Nephron (organoid): Measurements from ENCODE around the gene E2F3.
A peak's percentile ranks its signal among the peaks of the same experiment; 100 is the strongest.

Source experiments
- H3K27ac Mint-ChIP-seq, 3 experiments: 2 replicates each; pipeline ENCODE4 v1.8.0; 2020; ENCODE audit warnings: mixed read lengths in 3 of 3, mild to moderate bottlenecking in 2 of 3, moderate library complexity in 1 of 3
- H3K27me3 Mint-ChIP-seq: 2 replicates; pipeline ENCODE4 v1.8.0; 2021; ENCODE audit warnings: low read depth, mild to moderate bottlenecking, moderate library complexity, mixed read lengths
- H3K36me3 Mint-ChIP-seq: 2 replicates; pipeline ENCODE4 v1.8.0; 2020; ENCODE audit warnings: low read depth, mixed read lengths
- H3K4me1 Mint-ChIP-seq: 2 replicates; pipeline ENCODE4 v1.8.0; 2020; ENCODE audit warnings: mixed read lengths
- H3K4me3 Mint-ChIP-seq, 3 experiments: 2 replicates each; pipeline ENCODE4 v1.8.0; 2020; ENCODE audit warnings: mild to moderate bottlenecking in 3 of 3, mixed read lengths in 3 of 3, moderate library complexity in 2 of 3
- H3K9me3 Mint-ChIP-seq: 2 replicates; pipeline ENCODE4 v1.8.0; 2020; ENCODE audit warnings: mixed read lengths
- CTCF ChIP-seq, 3 experiments: fragments of 200-600 bp; sonication (generic); IDR thresholded peaks; one replicate each; pipeline ENCODE4 v1.5.0; 2021; ENCODE audit warnings: antibody characterized with exemption in 3 of 3; ENCODE audit not compliant: unreplicated experiment in 3 of 3

Gene E2F3

DNA sequence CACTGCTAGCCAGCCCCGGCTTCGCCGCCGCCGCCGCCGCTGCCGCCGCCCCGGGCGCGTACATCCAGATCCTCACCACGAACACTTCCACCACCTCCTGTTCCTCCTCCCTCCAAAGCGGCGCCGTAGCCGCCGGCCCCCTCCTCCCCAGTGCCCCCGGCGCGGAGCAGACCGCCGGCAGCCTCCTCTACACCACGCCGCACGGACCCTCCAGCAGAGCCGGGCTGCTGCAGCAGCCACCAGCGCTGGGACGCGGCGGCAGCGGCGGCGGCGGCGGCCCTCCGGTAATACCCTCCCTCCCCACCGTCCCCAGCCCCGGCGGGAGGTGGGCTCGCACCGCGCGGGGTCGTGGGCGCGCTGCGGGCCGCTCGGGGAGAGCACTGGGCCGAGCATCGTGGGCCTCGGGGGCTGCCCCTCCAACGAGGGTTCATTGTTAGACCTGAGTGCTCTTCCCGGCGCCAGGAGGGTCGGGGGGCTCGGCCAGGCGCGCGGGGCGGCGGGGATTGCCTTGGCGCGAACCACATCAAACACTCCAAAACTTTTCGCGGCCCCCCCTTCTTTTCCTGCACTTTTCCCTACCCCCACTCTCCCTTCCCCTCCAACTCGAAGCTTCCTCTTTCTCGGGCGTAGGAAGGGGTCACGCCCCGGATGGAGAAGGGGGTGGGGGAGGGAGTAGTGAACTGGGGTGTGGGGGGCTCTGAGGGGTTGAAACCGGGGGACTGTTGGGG is 827 bp downstream of the E2F3 start:
- Mint-ChIP-seq H3K4me3 (peak overlapping the region; percentile 82 to 90 (median 86)), H3K4me1 (peaks cover 20% of the 10 kb centered on the region), H3K27me3 (no peaks in the 10 kb centered on the region), H3K9me3 (no peaks in the 10 kb centered on the region), H3K27ac (peak overlapping the region; percentile 73 to 96 (median 88)), H3K36me3 (peaks cover 13% of the 10 kb centered on the region)
- TF ChIP-seq CTCF (IDR thresholded peaks at IDR 0.05; ENCODE audit: unreplicated experiment in 3 of 3): no peak

DNA sequence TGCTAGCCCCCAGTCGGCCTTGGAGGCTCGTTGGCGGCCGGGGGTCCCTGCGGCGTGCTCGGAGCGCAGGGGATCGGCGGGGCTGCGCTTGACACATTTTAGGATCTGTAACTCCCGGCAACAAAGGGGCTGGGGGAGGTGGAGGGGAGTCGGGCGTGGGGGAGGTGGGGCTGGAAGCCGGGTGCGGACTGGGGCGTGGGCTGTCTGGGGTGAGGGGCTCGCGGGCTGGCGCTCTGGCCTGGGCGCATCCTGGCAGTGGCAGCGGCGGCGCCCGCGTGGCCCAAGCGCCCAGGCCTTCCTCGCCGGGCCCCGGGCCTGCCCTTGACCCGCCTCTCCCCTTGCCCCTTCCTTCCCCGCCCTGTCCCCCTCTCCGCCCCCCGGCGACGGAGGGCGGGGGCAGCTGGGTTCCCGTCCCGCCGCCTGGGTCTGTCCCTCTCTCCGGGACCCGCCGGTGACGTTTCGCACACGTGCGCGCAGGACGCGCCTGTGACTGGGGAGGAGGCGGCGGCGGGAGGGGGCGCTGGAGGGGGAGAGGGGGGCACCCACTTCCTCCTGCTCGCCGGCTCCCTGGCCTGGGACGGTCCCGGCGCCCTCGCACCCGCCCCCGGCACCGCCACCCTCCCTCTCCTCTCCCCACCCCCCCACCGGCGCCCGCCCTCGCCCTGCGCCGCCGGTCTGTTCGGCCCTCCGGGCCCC is 1.5 kb downstream of the E2F3 start:
- no peak for TF ChIP-seq CTCF (IDR thresholded peaks at IDR 0.05; ENCODE audit: unreplicated experiment in 3 of 3)
- H3K36me3 Mint-ChIP-seq: peaks cover 18% of the 10 kb centered on the region
- H3K4me3 Mint-ChIP-seq: peak overlapping the region; percentile 81 to 99 (median 96)
- H3K9me3 Mint-ChIP-seq: no peaks in the 10 kb centered on the region
- no peaks in the 10 kb centered on the region for H3K27me3 Mint-ChIP-seq
- H3K4me1 Mint-ChIP-seq: peaks cover 20% of the 10 kb centered on the region
- H3K27ac Mint-ChIP-seq: peak overlapping the region in 2 of 3 experiments; percentile 88 to 96

GRCh38 chr6:20403766-20404640 is 2.3 kb downstream of the E2F3 start:
- Mint-ChIP-seq H3K27me3 (no peaks in the 10 kb centered on the region), H3K4me1 (peaks cover 20% of the 10 kb centered on the region), H3K4me3 (peak overlapping the region; percentile 96 to 99 (median 99)), H3K36me3 (peaks cover 18% of the 10 kb centered on the region), H3K27ac (peak overlapping the region; percentile 88 to 95 (median 91)), H3K9me3 (no peaks in the 10 kb centered on the region)
- no peak for TF ChIP-seq CTCF (IDR thresholded peaks at IDR 0.05; ENCODE audit: unreplicated experiment in 3 of 3)

GRCh38 chr6:20404641-20405032 is 3.0 kb downstream of the E2F3 start:
- H3K27ac Mint-ChIP-seq: peak overlapping the region; percentile 88 to 95 (median 91)
- H3K4me1 Mint-ChIP-seq: peaks cover 20% of the 10 kb centered on the region
- peaks cover 18% of the 10 kb centered on the region for H3K36me3 Mint-ChIP-seq
- H3K9me3 Mint-ChIP-seq: no peaks in the 10 kb centered on the region
- peak overlapping the region; percentile 96 to 99 (median 99) for H3K4me3 Mint-ChIP-seq
- no peaks in the 10 kb centered on the region for H3K27me3 Mint-ChIP-seq
- TF ChIP-seq CTCF (IDR thresholded peaks at IDR 0.05; ENCODE audit: unreplicated experiment in 3 of 3): peak; percentile 52 to 61 (median 54)

DNA sequence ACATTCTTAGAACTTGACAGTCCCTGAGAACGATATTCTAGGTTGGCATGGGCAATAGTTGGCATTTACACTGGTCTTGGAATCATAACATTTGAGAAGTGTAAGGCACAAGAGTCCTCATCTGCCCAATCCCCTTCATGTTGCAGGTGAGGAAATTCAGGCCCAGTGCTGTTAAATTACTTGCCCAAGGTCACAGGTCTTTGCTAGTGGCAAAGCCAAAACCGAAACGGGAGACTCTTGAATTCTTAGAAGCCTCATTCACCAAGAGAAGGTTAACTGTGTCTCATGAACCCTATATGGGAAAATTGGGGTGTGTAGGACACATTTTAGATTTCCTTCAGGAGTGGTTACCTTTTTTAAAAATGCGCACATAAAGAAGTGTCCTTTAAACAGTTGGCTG is 7.2 kb downstream of the E2F3 start:
- Mint-ChIP-seq H3K4me1 (peaks cover 24% of the 10 kb centered on the region), H3K36me3 (peaks cover 41% of the 10 kb centered on the region), H3K27me3 (no peaks in the 10 kb centered on the region), H3K4me3 (no peak overlapping the region), H3K27ac (no peak overlapping the region), H3K9me3 (no peaks in the 10 kb centered on the region)
- no peak for TF ChIP-seq CTCF (IDR thresholded peaks at IDR 0.05; ENCODE audit: unreplicated experiment in 3 of 3)
